Stimulated activated CD8-positive, alpha-beta memory T cell treated with anti-CD3 and anti-CD28 coated beads, Interleukin-12 subunit alpha, Interleukin-12 subunit beta, amount 100 ng/mL, for 4 hours (primary cell): Measurements from ENCODE around the gene MAPT.
"Not testable (repeated sequence)": the region's sequence is repeated elsewhere in the genome, so short reads cannot be mapped to it uniquely, and the experiment has no call there.

ENCODE experiments used
- DNase-seq: peaks from one replicate; pipeline ENCODE4 v3.0.0-alpha.2; 2020; ENCODE audit warnings: low read depth

Gene MAPT

GRCh38 chr17:45952814-45953320 is 58.5 kb downstream of the MAPT start:
- DNase-seq, result no peak

- no peak for DNase-seq
Measured at GRCh38 chr17:45953561-45953960, 59.2 kb downstream of the MAPT start.

- no peak for DNase-seq
Measured at GRCh38 chr17:45954914-45955313, 60.6 kb downstream of the MAPT start.

GRCh38 chr17:45955326-45955725 is 61.0 kb downstream of the MAPT start:
- no peak for DNase-seq

GRCh38 chr17:45956090-45956489 is 61.7 kb downstream of the MAPT start:
- no peak for DNase-seq

- DNase-seq, result not testable (repeated sequence)
Measured at GRCh38 chr17:45956746-45957145, 62.4 kb downstream of the MAPT start.

- no peak for DNase-seq
Measured at GRCh38 chr17:45958307-45958706, 64.0 kb downstream of the MAPT start.

- no peak for DNase-seq
Measured at GRCh38 chr17:45958994-45959665, 64.8 kb downstream of the MAPT start.

GRCh38 chr17:45960311-45960710 is 66.0 kb downstream of the MAPT start:
- DNase-seq, result no peak

GRCh38 chr17:45961206-45961605 is 66.9 kb downstream of the MAPT start:
- no peak for DNase-seq

GRCh38 chr17:45962221-45962972 is 68.0 kb downstream of the MAPT start:
- no peak for DNase-seq

- no peak for DNase-seq
Measured at GRCh38 chr17:45963283-45963682, 68.9 kb downstream of the MAPT start.

- no peak for DNase-seq
Measured at GRCh38 chr17:45963889-45964288, 69.5 kb downstream of the MAPT start.

GRCh38 chr17:45964634-45965033 is 70.3 kb downstream of the MAPT start:
- no peak for DNase-seq

GRCh38 chr17:45965812-45966211 is 71.5 kb downstream of the MAPT start:
- no peak for DNase-seq

- no peak for DNase-seq
Measured at GRCh38 chr17:45966606-45967280, 72.4 kb downstream of the MAPT start.

GRCh38 chr17:45967378-45967777 is 73.0 kb downstream of the MAPT start:
- DNase-seq, result no peak

GRCh38 chr17:45968732-45969131 is 74.4 kb downstream of the MAPT start:
- no peak for DNase-seq

- no peak for DNase-seq
Measured at GRCh38 chr17:45969726-45970125, 75.4 kb downstream of the MAPT start.

GRCh38 chr17:45970659-45971058 is 76.3 kb downstream of the MAPT start:
- no peak for DNase-seq

- no peak for DNase-seq
Measured at GRCh38 chr17:45971698-45972141, 77.4 kb downstream of the MAPT start.

- no peak for DNase-seq
Measured at GRCh38 chr17:45972531-45972930, 78.2 kb downstream of the MAPT start.
